K562 (cell line): Measurements from ENCODE around the gene VPS11. TPM values are rescaled to one million over a fixed set of nuclear protein-coding genes. Genes with fewer than 3 reads are reported as not detected.

ENCODE experiments used
- ATAC-seq: fragments of 200-7000 bp; cut with Tn5 transposase; 3 replicates; pipeline ENCODE4 v1.9.1; 2020; ENCODE audit warnings: moderate library complexity
- BruUV-seq: library from RNA; stranded (reverse); fragments of 400-500 nt; replicated peaks from 2 replicates; lab custom pipeline; 2021; lab: Mats Ljungman, UMichigan
- CTCF ChIA-PET: fragments of 300-600 bp; formaldehyde crosslinking; extraction: SDS; loops from one replicate; lab custom pipeline; 2021; ENCODE audit warnings: low intra/inter-chr PET ratio; lab: Yijun Ruan, JAX
- POLR2A ChIA-PET: fragments of 300-600, 350-650 bp; sonication (Branson Sonifier 250); formaldehyde crosslinking; extraction: SDS; loops from one replicate; lab custom pipeline; 2021; ENCODE audit warnings: antibody characterized with exemption, inconsistent platforms; lab: Yijun Ruan, JAX
- DNase-seq, 4 experiments: peaks; one replicate each; pipeline versions ENCODE4 v3.0.0 to v3.0.0-alpha.2; 2011 to 2018; ENCODE audit warnings: low spot score in 3 of 4, mixed read lengths in 3 of 4; ENCODE audit errors: extremely low read depth in 1 of 4
- FAIRE-seq: peaks from 2 replicates; lab custom pipeline; 2011; peaks lifted over from hg19 to GRCh38; lab: Jason Lieb, UNC
- H2AFZ ChIP-seq: 2 replicates; pipeline ENCODE4 v1.6.0; 2011; ENCODE audit warnings: low read depth, low read length, control low read depth, inconsistent platforms
- H3K27ac ChIP-seq: fragments of 200-600 bp; 3 replicates; pipeline ENCODE4 v1.8.0; 2011; ENCODE audit warnings: low read depth, mild to moderate bottlenecking, control low read depth, inconsistent platforms, low read length, moderate library complexity, mixed read lengths; ENCODE audit errors: extremely low read depth
- H3K27me3 ChIP-seq, 2 experiments: fragments of 300-600 bp in 1 of 2; 2 replicates in 1 of 2; 3 replicates in 1 of 2; pipeline versions ENCODE4 v1.6.0 to v1.8.0; 2011; ENCODE audit warnings: inconsistent platforms in 2 of 2, low read length in 2 of 2, mild to moderate bottlenecking in 1 of 2, mixed read lengths in 1 of 2, moderate library complexity in 1 of 2; ENCODE audit not compliant: control insufficient read depth in 2 of 2, insufficient read depth in 2 of 2
- H3K36me3 ChIP-seq: fragments of 300-600 bp; 3 replicates; pipeline ENCODE4 v1.8.0; 2011; ENCODE audit warnings: mild to moderate bottlenecking, low read length, inconsistent platforms; ENCODE audit not compliant: control insufficient read depth, insufficient read depth
- H3K4me1 ChIP-seq, 2 experiments: fragments of 200-600 bp in 1 of 2; replicated peaks in 1 of 2; 2 replicates in 1 of 2; 3 replicates in 1 of 2; pipeline versions ENCODE4 v1.5.1 to v1.8.0; 2011; ENCODE audit warnings: inconsistent platforms in 2 of 2, low read length in 2 of 2, mild to moderate bottlenecking in 1 of 2, mixed read lengths in 1 of 2, moderate library complexity in 1 of 2; ENCODE audit not compliant: control insufficient read depth in 2 of 2, insufficient read depth in 2 of 2
- H3K4me2 ChIP-seq: 2 replicates; pipeline ENCODE4 v1.6.1; 2011; ENCODE audit warnings: low read length, control low read depth, inconsistent platforms, mixed read lengths; ENCODE audit not compliant: insufficient read depth
- H3K4me3 ChIP-seq: fragments of 200-600 bp; sonication (generic), shearing (Covaris generic); 2 replicates; pipeline ENCODE4 v1.5.1; 2016; ENCODE audit warnings: control low read depth, inconsistent platforms
- H3K79me2 ChIP-seq: fragments of 200-600 bp; 3 replicates; pipeline ENCODE4 v1.8.0; 2011; ENCODE audit warnings: low read length, inconsistent platforms; ENCODE audit not compliant: control insufficient read depth, insufficient read depth
- H3K9ac ChIP-seq, 2 experiments: 2 replicates each; pipeline versions ENCODE4 v1.6.0 to v1.6.1; 2011; ENCODE audit warnings: low read depth in 2 of 2, low read length in 2 of 2, control low read depth in 1 of 2, inconsistent platforms in 1 of 2, mild to moderate bottlenecking in 1 of 2, mixed read lengths in 1 of 2; ENCODE audit not compliant: insufficient read depth in 1 of 2
- H3K9me1 ChIP-seq: one replicate; pipeline ENCODE4 v1.6.0; 2011; ENCODE audit warnings: inconsistent platforms, mild to moderate bottlenecking, low read length, moderate library complexity; ENCODE audit not compliant: control insufficient read depth, insufficient read depth
- H3K9me3 ChIP-seq: replicated peaks from 2 replicates; pipeline ENCODE4 v1.5.1; 2011; ENCODE audit warnings: low read depth, low read length, inconsistent platforms; ENCODE audit not compliant: control insufficient read depth, insufficient read depth
- H4K20me1 ChIP-seq: replicated peaks from 2 replicates; pipeline ENCODE4 v1.6.1; 2011; ENCODE audit warnings: low read length, inconsistent platforms, mixed read lengths; ENCODE audit not compliant: control insufficient read depth, insufficient read depth
- CBFB ChIP-seq: sonication (generic); formaldehyde crosslinking; IDR thresholded peaks from 2 replicates; pipeline ENCODE4 v1.4.0; 2020; ENCODE audit warnings: mild to moderate bottlenecking, missing genetic modification reagents
- CREM ChIP-seq: IDR thresholded peaks from 2 replicates; pipeline ENCODE4 v1.6.1; 2014; ENCODE audit warnings: antibody characterized with exemption, low read depth
- CTBP1 ChIP-seq: fragments of 450-650 bp; IDR thresholded peaks from 2 replicates; pipeline ENCODE4 v1.6.1; 2016; ENCODE audit warnings: borderline replicate concordance
- DMBX1 ChIP-seq: fragments of 250-450 bp; sonication (Bioruptor Pico); IDR thresholded peaks from 2 replicates; pipeline ENCODE4 v1.8.0; 2022; ENCODE audit warnings: inconsistent platforms, mild to moderate bottlenecking, moderate library complexity, borderline replicate concordance
- ELF1 ChIP-seq: fragments of 200-800 bp; sonication (Bioruptor generic); IDR thresholded peaks from 2 replicates; pipeline ENCODE4 v1.6.1; 2016; ENCODE audit warnings: missing genetic modification characterization, missing compliant biosample characterization
- GATA2 ChIP-seq: sonication (generic); formaldehyde crosslinking; IDR thresholded peaks from 2 replicates; pipeline ENCODE4 v1.4.0; 2020; ENCODE audit warnings: mild to moderate bottlenecking, missing genetic modification reagents
- HDAC1 ChIP-seq, 2 experiments: fragments of 450-650 bp; IDR thresholded peaks; 2 replicates each; pipeline ENCODE4 v1.6.1; 2016 to 2017; ENCODE audit warnings: inconsistent platforms in 1 of 2, mild to moderate bottlenecking in 1 of 2, moderate library complexity in 1 of 2
- KAT7 ChIP-seq: sonication (generic); formaldehyde crosslinking; IDR thresholded peaks from 2 replicates; pipeline ENCODE4 v1.8.0; 2022; ENCODE audit warnings: missing genetic modification reagents, mild to moderate bottlenecking, borderline replicate concordance
- KDM4B ChIP-seq, 2 experiments: fragments of 450-650 bp in 1 of 2; sonication (generic) in 1 of 2; IDR thresholded peaks; 2 replicates each; pipeline ENCODE4 v1.6.1; 2016 to 2017; ENCODE audit warnings: borderline replicate concordance in 2 of 2, antibody characterized with exemption in 1 of 2, low read depth in 1 of 2, mild to moderate bottlenecking in 1 of 2
- LEF1 ChIP-seq: fragments of 450-650 bp; IDR thresholded peaks from 2 replicates; pipeline ENCODE4 v1.6.1; 2016; ENCODE audit warnings: mild to moderate bottlenecking
- NR1H2 ChIP-seq: sonication (generic); formaldehyde crosslinking; IDR thresholded peaks from 2 replicates; pipeline ENCODE4 v1.4.0; 2020; ENCODE audit warnings: mild to moderate bottlenecking, missing genetic modification reagents
- NR2C2 ChIP-seq, 2 experiments: fragments of 200-800 bp in 1 of 2; sonication (Bioruptor generic) in 1 of 2; sonication (generic) in 1 of 2; formaldehyde crosslinking in 1 of 2; IDR thresholded peaks; 2 replicates each; pipeline versions ENCODE4 v1.6.1 to v1.8.0; 2016 to 2022; ENCODE audit warnings: mild to moderate bottlenecking in 1 of 2, missing compliant biosample characterization in 1 of 2, missing genetic modification characterization in 1 of 2, missing genetic modification reagents in 1 of 2
- SIN3A ChIP-seq, 2 experiments: fragments of 150-350 bp in 1 of 2; IDR thresholded peaks; 2 replicates each; pipeline ENCODE4 v1.6.1; 2011 to 2016; ENCODE audit warnings: borderline replicate concordance in 2 of 2, low read depth in 2 of 2, low read length in 2 of 2, mild to moderate bottlenecking in 2 of 2, moderate library complexity in 2 of 2; ENCODE audit not compliant: control insufficient read depth in 1 of 2
- SMARCC2 ChIP-seq: fragments of 450-650 bp; IDR thresholded peaks from 2 replicates; pipeline ENCODE4 v1.6.1; 2017; ENCODE audit warnings: antibody characterized with exemption, moderate library complexity, mild to moderate bottlenecking, low read depth
- YBX1 ChIP-seq: fragments of 450-650 bp; IDR thresholded peaks from 2 replicates; pipeline ENCODE4 v1.7.1; 2016; ENCODE audit warnings: mild to moderate bottlenecking
- ZNF143 ChIP-seq: sonication (generic); formaldehyde crosslinking; IDR thresholded peaks from 2 replicates; pipeline ENCODE4 v1.9.0; 2022; ENCODE audit warnings: mild to moderate bottlenecking, missing genetic modification reagents
- ZNF354B ChIP-seq: fragments of 250-450 bp; sonication (Bioruptor Pico); IDR thresholded peaks from 2 replicates; pipeline ENCODE4 v1.4.0; 2020
- WGBS: fragments of 100-300 bp; shearing (Covaris generic); methylation state at CpG from one replicate; pipeline ENCODE4 v1.1.6; 2016; ENCODE audit warnings: low coverage, mixed read lengths; ENCODE audit not compliant: insufficient coverage; ENCODE audit errors: missing lambda C conversion rate; 5-methylcytosine and 5-hydroxymethylcytosine counted together
- in situ Hi-C: fragments of 300-500 bp; cut with MboI; formaldehyde crosslinking; loops from 4 replicates; pipeline ENCODE4 v1.15.0; 2018; ENCODE audit warnings: inconsistent platforms, mixed read lengths
- intact Hi-C: fragments of 100-400 bp; cut with micrococcal nuclease; formaldehyde crosslinking; loops from 2 replicates; pipeline ENCODE4 v1.14.2; 2022
- polyA plus RNA-seq, 8 experiments: library from polyadenylated mRNA; depleted of rRNA in 4 of 8; stranded (reverse) in 5 of 8; unstranded in 3 of 8; fragments of >200 nt; fragmentation: Nextera tagmentation in 2 of 8; fragmentation: Illumina TruSeq in 1 of 8; extraction: Ambion mirVana in 2 of 8; extraction: Trizol in 1 of 8; gene quantifications; 2 replicates each; pipeline versions ENCODE4 v1.2.1 to v1.2.3, GENCODE V29; 2011 to 2014; ENCODE audit warnings: inconsistent platforms in 1 of 8, missing spikeins in 1 of 8
- total RNA-seq, 7 experiments: library from RNA; depleted of rRNA in 6 of 7; stranded (reverse); fragments of >200 nt in 6 of 7; fragmentation: Illumina TruSeq in 2 of 7; extraction: Trizol in 2 of 7; gene quantifications; 2 replicates each; pipeline versions ENCODE4 v1.2.1 to v1.2.3, GENCODE V29; 2011 to 2021; ENCODE audit warnings: low replicate concordance in 1 of 7
- TF ChIP-seq, protein P1 (sequence below): fragments of 450-650 bp; IDR thresholded peaks from 2 replicates; pipeline ENCODE4 v1.6.1; 2016; ENCODE audit warnings: borderline replicate concordance

The VPS11 gene
- total and polyA plus RNA-seq, 9 of the 15 experiments (the other 6 are each of a cell fraction or from before 2014, with no cell fraction given), result 14.1 to 35.5 (median 27.5) TPM

DNA sequence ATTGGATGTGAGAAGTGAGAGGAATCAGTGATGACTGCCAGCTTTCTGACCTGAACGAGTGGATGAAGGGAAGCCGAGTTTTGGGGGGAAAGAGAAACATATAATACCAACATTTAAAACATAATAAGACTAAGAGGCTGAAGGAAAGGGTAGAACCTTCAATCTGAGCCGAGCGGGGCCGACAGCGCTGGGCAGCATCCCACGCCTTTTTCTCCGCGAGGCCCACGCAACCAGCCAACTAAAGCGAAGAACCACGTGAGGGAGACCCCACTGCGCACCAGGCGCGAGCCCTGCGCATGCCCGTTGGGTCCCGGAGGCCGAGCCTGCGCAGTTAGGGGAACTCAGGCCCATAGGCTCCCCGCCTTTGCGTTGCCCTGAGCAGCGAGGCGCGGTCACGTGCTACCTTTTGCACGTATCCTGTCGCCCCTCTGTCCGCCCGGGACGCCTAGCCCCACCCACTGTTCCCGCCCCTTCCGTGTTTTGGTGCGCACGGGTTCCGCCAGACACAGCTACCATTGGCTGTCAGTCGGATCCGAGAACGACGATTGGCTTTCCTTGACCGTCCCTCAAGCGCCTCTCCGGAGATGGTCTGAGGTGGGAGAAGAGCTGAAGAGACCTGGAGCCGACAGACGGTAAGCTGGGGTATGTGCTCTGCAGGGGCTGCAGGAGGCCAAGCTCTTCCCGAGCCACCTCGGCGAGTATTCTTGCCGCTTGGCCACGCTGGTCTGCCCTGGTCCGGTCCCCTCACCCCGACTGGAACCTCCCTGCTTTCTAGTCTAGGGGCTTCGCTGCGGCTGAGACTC lies 53.6 kb downstream of the VPS11 start, which contains the start of gene HINFP (continued):
- TF ChIP-seq, protein P1, sequence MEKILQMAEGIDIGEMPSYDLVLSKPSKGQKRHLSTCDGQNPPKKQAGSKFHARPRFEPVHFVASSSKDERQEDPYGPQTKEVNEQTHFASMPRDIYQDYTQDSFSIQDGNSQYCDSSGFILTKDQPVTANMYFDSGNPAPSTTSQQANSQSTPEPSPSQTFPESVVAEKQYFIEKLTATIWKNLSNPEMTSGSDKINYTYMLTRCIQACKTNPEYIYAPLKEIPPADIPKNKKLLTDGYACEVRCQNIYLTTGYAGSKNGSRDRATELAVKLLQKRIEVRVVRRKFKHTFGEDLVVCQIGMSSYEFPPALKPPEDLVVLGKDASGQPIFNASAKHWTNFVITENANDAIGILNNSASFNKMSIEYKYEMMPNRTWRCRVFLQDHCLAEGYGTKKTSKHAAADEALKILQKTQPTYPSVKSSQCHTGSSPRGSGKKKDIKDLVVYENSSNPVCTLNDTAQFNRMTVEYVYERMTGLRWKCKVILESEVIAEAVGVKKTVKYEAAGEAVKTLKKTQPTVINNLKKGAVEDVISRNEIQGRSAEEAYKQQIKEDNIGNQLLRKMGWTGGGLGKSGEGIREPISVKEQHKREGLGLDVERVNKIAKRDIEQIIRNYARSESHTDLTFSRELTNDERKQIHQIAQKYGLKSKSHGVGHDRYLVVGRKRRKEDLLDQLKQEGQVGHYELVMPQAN, result peak; percentile 73; the same call in 1 of the 2 replicates
- TF ChIP-seq KDM4B (IDR thresholded peaks at IDR 0.05; ENCODE audit: borderline replicate concordance in 2 of 2, low read depth in 1 of 2), result no peak

DNA sequence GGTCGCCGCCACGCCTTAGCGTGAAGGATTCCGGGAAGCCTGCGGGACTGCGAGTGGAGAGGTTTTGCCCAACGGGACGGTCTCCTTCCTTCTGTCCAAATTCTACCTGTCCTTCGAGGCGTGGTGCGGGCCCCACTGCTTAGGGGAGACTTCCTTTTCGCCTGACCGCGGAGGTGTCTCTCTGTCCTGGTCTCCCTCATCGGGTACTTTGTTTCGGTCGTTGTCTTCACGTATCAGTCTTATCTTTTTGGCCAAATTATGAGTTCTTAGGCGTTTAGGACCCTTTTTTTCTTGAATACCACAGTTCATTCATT lies 54.1 kb downstream of the VPS11 start:
- FAIRE-seq, result no peak
- peak overlapping the region; percentile 96 for H2AFZ ChIP-seq

More for the DNA sequence above, 54.1 kb downstream of the VPS11 start:
- Histone ChIP-seq H3K4me1 (peaks cover 12 to 13% of the 10 kb centered on the region in 2 experiments), H3K36me3 (peaks cover 33% of the 10 kb centered on the region), H3K9me1 (no peaks in the 10 kb centered on the region), H3K27ac (peak overlapping the region; percentile 68), H3K9me3 (no peaks in the 10 kb centered on the region), H3K4me3 (peak overlapping the region; percentile 86), H4K20me1 (no peaks in the 10 kb centered on the region), H3K27me3 (no peaks in the 10 kb centered on the region), H3K4me2 (peak overlapping the region; percentile 95), H3K9ac (peak overlapping the region; percentile 82 to 96), H3K79me2 (peaks cover 24% of the 10 kb centered on the region)
- DNase-seq (no peak), ATAC-seq (no peak)
- TSS peak; percentile 80 for BruUV-seq
- CTCF ChIA-PET, result interaction anchor here (0.5 kb wide), 1 partner anchor 84 kb away, joined by 3 read pairs; the partner anchor contains the start of gene CBL
- in situ Hi-C loops, result no loop called here
- POLR2A ChIA-PET, result interaction anchor here (0.7 to 1.6 kb wide), 5 partner anchors 12 to 79 kb away, joined by 3 to 6 read pairs (median 5); partner anchors contain the start of gene C2CD2L
- TF ChIP-seq CREM (peak; percentile 2; the same call in 1 of the 2 replicates), SIN3A (IDR thresholded peaks at IDR 0.05; ENCODE audit: borderline replicate concordance in 2 of 2, control insufficient read depth in 1 of 2, low read depth in 2 of 2, low read length in 2 of 2) (peak in 1 of 2 experiments; percentile 65; a peak in 1 of 4 replicates), YBX1 (no peak), GATA2 (CRISPR knock-in tag) (peak; percentile 30; the same call in 1 of the 2 replicates), LEF1 (no peak), CBFB (CRISPR knock-in tag) (0 out of 2 replicates have a peak, but pooled peaks have one; percentile 44), ZNF143 (CRISPR knock-in tag) (0 out of 2 replicates have a peak, but pooled peaks have one; percentile 44), NR2C2 (CRISPR knock-in tag; IDR thresholded peaks at IDR 0.05) (no peak), NR2C2 (tag; IDR thresholded peaks at IDR 0.05) (0 out of 2 replicates have a peak, but pooled peaks have one; percentile 34), ZNF354B (no peak), DMBX1 (CRISPR knock-in tag) (0 out of 2 replicates have a peak, but pooled peaks have one; percentile 11), CTBP1 (peak; percentile 7; the same call in 1 of the 2 replicates), SMARCC2 (peak; percentile 24; the same call in 1 of the 2 replicates), KAT7 (CRISPR knock-in tag) (peak; percentile 22; the same call in 1 of the 2 replicates), HDAC1 (IDR thresholded peaks at IDR 0.05) (0 out of 4 replicates have a peak, but pooled peaks of 1 of the 2 experiments have one; percentile 1), KDM4B (IDR thresholded peaks at IDR 0.05; ENCODE audit: borderline replicate concordance in 2 of 2, low read depth in 1 of 2) (no peak), NR1H2 (CRISPR knock-in tag) (peak; percentile 26; the same call in 1 of the 2 replicates), ELF1 (tag) (peak; percentile 12; the same call in 1 of the 2 replicates)
- intact Hi-C loops, result loop anchor here (2.0 kb wide), 1 partner anchor 19 kb away; no protein-coding TSS in a partner anchor
- WGBS, result 2% methylated on average over 20 of the region's 20 CpGs
